ENCODE measurements around the gene PLA2G12A. TPM values are rescaled to one million over a fixed set of nuclear protein-coding genes. Genes with fewer than 3 reads are reported as not detected.

PLA2G12A gene
- total and polyA plus RNA-seq, 2 donors (not counting 3 experiments of a cell fraction or from before 2014, with no cell fraction given) = 21.6 to 27.1 TPM

DNA sequence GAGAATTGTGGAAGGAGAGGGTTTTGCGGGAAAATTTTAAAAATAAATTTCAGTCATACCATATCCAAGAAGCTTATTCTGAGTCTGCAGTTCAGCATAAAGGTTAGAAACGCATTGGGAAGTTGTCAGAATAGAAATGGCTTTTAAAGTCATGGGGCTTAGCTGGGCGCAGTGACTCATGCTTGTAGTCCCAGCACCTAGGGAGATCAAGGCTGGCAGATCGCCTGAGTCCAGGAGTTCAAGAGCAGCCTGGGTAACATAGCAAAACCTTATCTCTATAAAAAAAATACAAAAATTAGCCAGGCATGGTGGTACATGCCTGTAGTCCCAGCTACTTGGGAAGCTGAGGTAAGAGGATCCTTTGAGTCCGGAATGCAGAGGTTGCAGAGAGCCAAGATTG is 3.9 kb upstream of the PLA2G12A start:
- Histone ChIP-seq H3K9ac (replicated peaks; ENCODE audit: extremely low read depth, insufficient read depth, low read length) (no peak overlapping the region), H3K27me3 (ENCODE audit: control insufficient read depth in 2 of 2, insufficient read depth in 2 of 2, low read length in 2 of 2) (no peaks in the 10 kb centered on the region), H4K20me1 (replicated peaks; ENCODE audit: control insufficient read depth, extremely low read depth, insufficient read depth, low read length) (no peaks in the 10 kb centered on the region), H3K79me2 (ENCODE audit: control insufficient read depth, insufficient read depth, low read length) (no peaks in the 10 kb centered on the region), H3K4me3 (replicated peaks in 1 of 3; ENCODE audit: insufficient read depth in 1 of 3, low read depth in 1 of 3, low read length in 3 of 3) (no peak overlapping the region), H2AFZ (ENCODE audit: low read depth, low read length) (no peak overlapping the region), H3K9me3 (replicated peaks; ENCODE audit: control insufficient read depth, insufficient read depth, low read length) (no peaks in the 10 kb centered on the region), H3K4me2 (ENCODE audit: insufficient read depth, low read length) (no peak overlapping the region), H3K4me1 (ENCODE audit: control insufficient read depth, extremely low read depth, insufficient read depth, low read length) (peaks cover 8% of the 10 kb centered on the region), H3K9me1 (replicated peaks; ENCODE audit: control insufficient read depth, extremely low read depth, insufficient read depth, low read length) (no peaks in the 10 kb centered on the region), H3K27ac (ENCODE audit: insufficient read depth, low read depth, low read length) (no peak overlapping the region), H3K36me3 (ENCODE audit: control insufficient read depth in 2 of 2, extremely low read depth in 1 of 2, insufficient read depth in 2 of 2, low read length in 2 of 2) (no peaks in the 10 kb centered on the region)
- FAIRE-seq (no peak), DNase-seq (ENCODE audit: low read depth, low spot score) (no peak)
- dilution Hi-C loops (cut with MboI; ENCODE audit: extremely low pct_ligation_motif_present, low sequenced_read_pairs) (no loop called here), intact Hi-C loops (cut with micrococcal nuclease) (no loop called here)
- no TSS peak for BruUV-seq (replicated peaks)
- ChIA-PET CTCF (interaction anchor here (1.0 kb wide), 1 partner anchor 9 kb away, joined by 4 read pairs; no protein-coding TSS in a partner anchor), POLR2A (no interaction called here)
- no peak for TF ChIP-seq EZH2 (IDR thresholded peaks at IDR 0.05; ENCODE audit: borderline replicate concordance, low read depth, low read length, severe bottlenecking)
- TF ChIP-seq, protein P1, sequence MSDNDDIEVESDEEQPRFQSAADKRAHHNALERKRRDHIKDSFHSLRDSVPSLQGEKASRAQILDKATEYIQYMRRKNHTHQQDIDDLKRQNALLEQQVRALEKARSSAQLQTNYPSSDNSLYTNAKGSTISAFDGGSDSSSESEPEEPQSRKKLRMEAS (IDR thresholded peaks at IDR 0.05; ENCODE audit: insufficient read depth, insufficient read length) = no peak
- no peak for TF ChIP-seq MYC (IDR thresholded peaks at IDR 0.05; ENCODE audit: low read depth, low read length)
- no peak for TF ChIP-seq POLR2AphosphoS5 (IDR thresholded peaks at IDR 0.05; ENCODE audit: insufficient read depth, low read depth, low read length)
- no peak for TF ChIP-seq JUN (IDR thresholded peaks at IDR 0.05; ENCODE audit: borderline replicate concordance, insufficient read depth, insufficient read length, low read depth)
- no peak for TF ChIP-seq GATA2 (IDR thresholded peaks at IDR 0.05; ENCODE audit: insufficient read depth, insufficient read length, low read depth, low read length)
- TF ChIP-seq POLR2A (IDR thresholded peaks at IDR 0.05; ENCODE audit: low read depth, low read length) = no peak
- TF ChIP-seq FOS (IDR thresholded peaks at IDR 0.05; ENCODE audit: borderline replicate concordance, insufficient read depth, low read length) = no peak
- TF ChIP-seq, protein P2, sequence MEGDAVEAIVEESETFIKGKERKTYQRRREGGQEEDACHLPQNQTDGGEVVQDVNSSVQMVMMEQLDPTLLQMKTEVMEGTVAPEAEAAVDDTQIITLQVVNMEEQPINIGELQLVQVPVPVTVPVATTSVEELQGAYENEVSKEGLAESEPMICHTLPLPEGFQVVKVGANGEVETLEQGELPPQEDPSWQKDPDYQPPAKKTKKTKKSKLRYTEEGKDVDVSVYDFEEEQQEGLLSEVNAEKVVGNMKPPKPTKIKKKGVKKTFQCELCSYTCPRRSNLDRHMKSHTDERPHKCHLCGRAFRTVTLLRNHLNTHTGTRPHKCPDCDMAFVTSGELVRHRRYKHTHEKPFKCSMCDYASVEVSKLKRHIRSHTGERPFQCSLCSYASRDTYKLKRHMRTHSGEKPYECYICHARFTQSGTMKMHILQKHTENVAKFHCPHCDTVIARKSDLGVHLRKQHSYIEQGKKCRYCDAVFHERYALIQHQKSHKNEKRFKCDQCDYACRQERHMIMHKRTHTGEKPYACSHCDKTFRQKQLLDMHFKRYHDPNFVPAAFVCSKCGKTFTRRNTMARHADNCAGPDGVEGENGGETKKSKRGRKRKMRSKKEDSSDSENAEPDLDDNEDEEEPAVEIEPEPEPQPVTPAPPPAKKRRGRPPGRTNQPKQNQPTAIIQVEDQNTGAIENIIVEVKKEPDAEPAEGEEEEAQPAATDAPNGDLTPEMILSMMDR (IDR thresholded peaks at IDR 0.05; ENCODE audit: extremely low read depth in 1 of 2, insufficient read depth in 1 of 2, low read depth in 1 of 2, low read length in 2 of 2) = no peak

Data from endothelial cell of umbilical vein (primary cell).